GM12865 (cell line): ENCODE data around the gene PATL1.

Experiments used
- DNase-seq: peaks from one replicate; pipeline ENCODE4 v3.0.0; 2010; ENCODE audit warnings: low read depth
- H3K4me3 ChIP-seq: 2 replicates; pipeline ENCODE4 v1.5.1; 2011; ENCODE audit warnings: mild to moderate bottlenecking, low read depth, low read length, control low read depth
- CTCF ChIP-seq: IDR thresholded peaks from 2 replicates; pipeline ENCODE4 v1.5.1; 2011; ENCODE audit warnings: low read length, control low read depth, low read depth, inconsistent platforms; ENCODE audit not compliant: insufficient read depth; ENCODE audit errors: missing control alignments

The PATL1 gene

GRCh38 chr11:59615120-59615636 is 53.7 kb downstream of the PATL1 start:
- no peak for TF ChIP-seq CTCF
- H3K4me3 ChIP-seq: peak overlapping the region; percentile 100
- peak; percentile 76 for DNase-seq

- H3K4me3 ChIP-seq: peak overlapping the region; percentile 100
- TF ChIP-seq CTCF: no peak
- peak; percentile 22 for DNase-seq
Measured at GRCh38 chr11:59614277-59615119, 54.3 kb downstream of the PATL1 start.

- DNase-seq: no peak
- no peak for TF ChIP-seq CTCF
- H3K4me3 ChIP-seq: no peak overlapping the region
Measured at GRCh38 chr11:59611570-59612565, 57.0 kb downstream of the PATL1 start.

GRCh38 chr11:59610289-59610688 is 58.5 kb downstream of the PATL1 start:
- no peak for TF ChIP-seq CTCF
- DNase-seq: no peak
- no peak overlapping the region for H3K4me3 ChIP-seq

GRCh38 chr11:59607703-59608454 is 61.0 kb downstream of the PATL1 start:
- no peak overlapping the region for H3K4me3 ChIP-seq
- TF ChIP-seq CTCF: no peak
- no peak for DNase-seq

GRCh38 chr11:59602432-59602831 is 66.4 kb downstream of the PATL1 start:
- TF ChIP-seq CTCF: no peak
- no peak for DNase-seq
- H3K4me3 ChIP-seq: no peak overlapping the region
